NK-92 (cell line): ENCODE measurements around the gene TMEM255B.

Experiments
- DNase-seq: peaks from one replicate; lab custom pipeline; 2025; ENCODE audit not compliant: unreplicated experiment; lab: John Stamatoyannopoulos, UW

TMEM255B gene

GRCh38 chr13:113766035-113766800 lies 7.2 kb downstream of the TMEM255B start:
- DNase-seq, result no peak

GRCh38 chr13:113767366-113767765 lies 8.3 kb downstream of the TMEM255B start:
- DNase-seq, result no peak

GRCh38 chr13:113768018-113768905 lies 9.2 kb downstream of the TMEM255B start:
- no peak for DNase-seq

GRCh38 chr13:113769106-113769505 lies 10.1 kb downstream of the TMEM255B start:
- DNase-seq, result no peak

GRCh38 chr13:113769881-113770280 lies 10.9 kb downstream of the TMEM255B start:
- no peak for DNase-seq

- no peak for DNase-seq
These were observed 11.4 kb downstream of the TMEM255B start for GRCh38 chr13:113770441-113770840.

GRCh38 chr13:113770937-113771336 lies 11.9 kb downstream of the TMEM255B start:
- DNase-seq, result no peak

- DNase-seq, result no peak
These were observed 12.8 kb downstream of the TMEM255B start for GRCh38 chr13:113771709-113772331.

- DNase-seq, result no peak
These were observed 15.4 kb downstream of the TMEM255B start for GRCh38 chr13:113774177-113775107.

GRCh38 chr13:113775451-113776145 lies 16.6 kb downstream of the TMEM255B start:
- DNase-seq, result no peak

GRCh38 chr13:113776231-113777125 lies 17.5 kb downstream of the TMEM255B start:
- DNase-seq, result no peak

GRCh38 chr13:113777311-113778260 lies 18.6 kb downstream of the TMEM255B start:
- no peak for DNase-seq

GRCh38 chr13:113781571-113781970 lies 22.5 kb downstream of the TMEM255B start:
- no peak for DNase-seq

- no peak for DNase-seq
These were observed 23.4 kb downstream of the TMEM255B start for GRCh38 chr13:113782472-113782871.

- no peak for DNase-seq
These were observed 24.3 kb downstream of the TMEM255B start for GRCh38 chr13:113783200-113783881.

- no peak for DNase-seq
These were observed 25.1 kb downstream of the TMEM255B start for GRCh38 chr13:113783966-113784644.

GRCh38 chr13:113784645-113785024 lies 25.6 kb downstream of the TMEM255B start:
- no peak for DNase-seq
